HepG2 (cell line): ENCODE data around the gene WIPF2. TPM values are rescaled to one million over a fixed set of nuclear protein-coding genes. Genes with fewer than 3 reads are reported as not detected.

Source experiments
- ATRX ChIP-seq: sonication (generic); formaldehyde crosslinking; IDR thresholded peaks from 2 replicates; pipeline ENCODE4 v1.4.0; 2020; ENCODE audit warnings: missing genetic modification reagents, borderline replicate concordance
- CEBPZ ChIP-seq: IDR thresholded peaks from 2 replicates; pipeline ENCODE4 v1.6.1; 2012; ENCODE audit warnings: low read length, improper control_type of control experiment
- KLF11 ChIP-seq: IDR thresholded peaks from 2 replicates; pipeline ENCODE4 v1.6.1; 2016; ENCODE audit warnings: missing compliant biosample characterization
- MED13 ChIP-seq: sonication (generic); formaldehyde crosslinking; IDR thresholded peaks from 2 replicates; pipeline ENCODE4 v1.5.0; 2020; ENCODE audit warnings: missing genetic modification reagents
- MTA1 ChIP-seq: sonication (generic); formaldehyde crosslinking; IDR thresholded peaks from 2 replicates; pipeline ENCODE4 v1.4.0; 2020; ENCODE audit warnings: missing genetic modification reagents, mild to moderate bottlenecking, borderline replicate concordance
- NCOA1 ChIP-seq: sonication (generic); formaldehyde crosslinking; IDR thresholded peaks from 2 replicates; pipeline ENCODE4 v1.9.0; 2021; ENCODE audit warnings: missing genetic modification reagents
- PLSCR1 ChIP-seq: sonication (generic); formaldehyde crosslinking; IDR thresholded peaks from 2 replicates; pipeline ENCODE4 v1.5.0; 2020; ENCODE audit warnings: missing genetic modification reagents, mild to moderate bottlenecking, borderline replicate concordance
- POGZ ChIP-seq: sonication (generic); formaldehyde crosslinking; IDR thresholded peaks from 2 replicates; pipeline ENCODE4 v1.4.0; 2020; ENCODE audit warnings: mild to moderate bottlenecking, missing genetic modification reagents
- RARA ChIP-seq: IDR thresholded peaks from 2 replicates; pipeline ENCODE4 v1.6.1; 2016; ENCODE audit warnings: missing genetic modification reagents, missing compliant biosample characterization
- SMYD3 ChIP-seq: sonication (generic); formaldehyde crosslinking; IDR thresholded peaks from 2 replicates; pipeline ENCODE4 v1.8.1; 2023; ENCODE audit warnings: mild to moderate bottlenecking, missing genetic modification reagents
- SOX5 ChIP-seq: IDR thresholded peaks from 2 replicates; pipeline ENCODE4 v1.6.1; 2016; ENCODE audit warnings: borderline replicate concordance
- SOX6 ChIP-seq, 2 experiments: fragments of 450-650 bp in 1 of 2; sonication (generic) in 1 of 2; formaldehyde crosslinking in 1 of 2; IDR thresholded peaks; 2 replicates each; pipeline versions ENCODE4 v1.4.0 to v1.6.1; 2017 to 2020; ENCODE audit warnings: antibody characterized with exemption in 1 of 2, mild to moderate bottlenecking in 1 of 2, missing genetic modification reagents in 1 of 2
- TEAD2 ChIP-seq: sonication (generic); formaldehyde crosslinking; IDR thresholded peaks from 2 replicates; pipeline ENCODE4 v1.9.0; 2021; ENCODE audit warnings: missing genetic modification reagents
- ZC3H4 ChIP-seq: sonication (generic); formaldehyde crosslinking; IDR thresholded peaks from 2 replicates; pipeline ENCODE4 v1.4.0; 2020; ENCODE audit warnings: missing genetic modification reagents, borderline replicate concordance
- ZKSCAN1 ChIP-seq: fragments of 150-350 bp; IDR thresholded peaks from 2 replicates; pipeline ENCODE4 v1.6.1; 2014; ENCODE audit warnings: low read length
- ZNF234 ChIP-seq: sonication (generic); formaldehyde crosslinking; conservative IDR thresholded peaks from 2 replicates; pipeline ENCODE4 v1.5.1; 2020; ENCODE audit warnings: mild to moderate bottlenecking, missing genetic modification reagents
- ZNF329 ChIP-seq: sonication (generic); formaldehyde crosslinking; IDR thresholded peaks from 2 replicates; pipeline ENCODE4 v1.9.0; 2021; ENCODE audit warnings: low read depth, mild to moderate bottlenecking, missing genetic modification reagents
- ZNF343 ChIP-seq: sonication (generic); formaldehyde crosslinking; IDR thresholded peaks from 2 replicates; pipeline ENCODE4 v1.4.0; 2020; ENCODE audit warnings: mild to moderate bottlenecking, missing genetic modification reagents
- ZNF513 ChIP-seq: sonication (generic); formaldehyde crosslinking; conservative IDR thresholded peaks from 2 replicates; pipeline ENCODE4 v1.5.0; 2020; ENCODE audit warnings: missing genetic modification reagents
- ZNF597 ChIP-seq: sonication (generic); formaldehyde crosslinking; IDR thresholded peaks from 2 replicates; pipeline ENCODE4 v1.5.0; 2020; ENCODE audit warnings: missing genetic modification reagents
- ZNF639 ChIP-seq: conservative IDR thresholded peaks from 2 replicates; pipeline ENCODE4 v1.6.1; 2018; ENCODE audit warnings: missing genetic modification reagents
- ZNF644 ChIP-seq: IDR thresholded peaks from 2 replicates; pipeline ENCODE4 v1.6.1; 2016; ENCODE audit warnings: low read depth
- ZSCAN31 ChIP-seq: sonication (generic); formaldehyde crosslinking; IDR thresholded peaks from 2 replicates; pipeline ENCODE4 v1.5.0; 2020; ENCODE audit warnings: low read depth, mild to moderate bottlenecking, missing genetic modification reagents
- polyA plus RNA-seq, 8 experiments: library from polyadenylated mRNA; depleted of rRNA in 3 of 8; stranded (reverse) in 7 of 8; unstranded in 1 of 8; fragments of >200 nt; fragmentation: Illumina TruSeq in 4 of 8; extraction: Trizol in 4 of 8; gene quantifications; 2 replicates each; pipeline versions ENCODE4 v1.2.1 to v1.2.3, GENCODE V29; 2011 to 2016; ENCODE audit warnings: low read depth in 4 of 8, missing spikeins in 1 of 8, mixed read lengths in 1 of 8; ENCODE audit not compliant: insufficient read depth in 1 of 8
- total RNA-seq, 5 experiments: library from RNA; depleted of rRNA; stranded (reverse); fragments of >200 nt; fragmentation: Illumina TruSeq; extraction: Trizol; gene quantifications; 2 replicates each; pipeline ENCODE4 v1.2.3, GENCODE V29; 2016; ENCODE audit warnings: low read depth in 1 of 5

WIPF2 gene
- total and polyA plus RNA-seq, 2 of the 13 experiments (the other 11 are each of a cell fraction or from before 2014, with no cell fraction given): 7.2 to 10.8 TPM

- TF ChIP-seq TEAD2 (CRISPR knock-in tag) (no peak), ZNF644 (CRISPR knock-in tag) (peak; percentile 65; the same call in 1 of the 2 replicates), ZNF343 (CRISPR knock-in tag) (no peak), ZNF597 (CRISPR knock-in tag) (no peak), CEBPZ (no peak), ZSCAN31 (CRISPR knock-in tag) (no peak), PLSCR1 (CRISPR knock-in tag) (no peak), MED13 (CRISPR knock-in tag) (peak; percentile 19; the same call in 1 of the 2 replicates), POGZ (CRISPR knock-in tag) (no peak; the same call in 1 of the 2 replicates), NCOA1 (CRISPR knock-in tag) (no peak), ZNF234 (CRISPR knock-in tag) (no peak), ATRX (CRISPR knock-in tag) (no peak), ZC3H4 (CRISPR knock-in tag) (no peak), ZKSCAN1 (no peak), SMYD3 (CRISPR knock-in tag) (0 out of 2 replicates have a peak, but pooled peaks have one; percentile 47), ZNF639 (no peak; the same call in 1 of the 2 replicates), SOX6 (IDR thresholded peaks at IDR 0.05) (no peak), SOX6 (CRISPR knock-in tag; IDR thresholded peaks at IDR 0.05) (peak; percentile 78), ZNF329 (CRISPR knock-in tag) (no peak), RARA (CRISPR knock-in tag) (peak; percentile 77), MTA1 (CRISPR knock-in tag) (no peak), KLF11 (no peak), SOX5 (peak; percentile 83), ZNF513 (CRISPR knock-in tag) (no peak)
These were observed 45.9 kb upstream of the WIPF2 start (continued) for GRCh38 chr17:40173091-40173777.
